Mucosa of descending colon (tissue), 3 donors: Measurements from ENCODE around the gene ITGB6. TPM values are rescaled to one million over a fixed set of nuclear protein-coding genes. Genes with fewer than 3 reads are reported as not detected.
"Not testable (repeated sequence)": the region's sequence is repeated elsewhere in the genome, so short reads cannot be mapped to it uniquely, and the experiment has no call there.

Experiments
- ATAC-seq: fragments of 200-7000 bp; cut with Tn5 transposase; one replicate; pipeline ENCODE4 v1.9.1; 2020; ENCODE audit warnings: mild to moderate bottlenecking, moderate library complexity
- DNase-seq, 3 donors: peaks; one replicate each; pipeline ENCODE4 v3.0.0-alpha.2; 2020
- H3K36me3 ChIP-seq: fragments of 200-600 bp; one replicate; pipeline ENCODE4 v1.8.0; 2021; ENCODE audit warnings: low read depth, mild to moderate bottlenecking
- H3K4me1 ChIP-seq: fragments of 200-600 bp; one replicate; pipeline ENCODE4 v1.8.0; 2021; ENCODE audit warnings: low read depth, mild to moderate bottlenecking
- H3K4me3 ChIP-seq: fragments of 200-600 bp; one replicate; pipeline ENCODE4 v1.8.0; 2021; ENCODE audit warnings: mild to moderate bottlenecking
- H3K9me3 ChIP-seq: fragments of 200-600 bp; one replicate; pipeline ENCODE4 v1.8.0; 2021; ENCODE audit warnings: mild to moderate bottlenecking
- CTCF ChIP-seq: fragments of 200-600 bp; IDR thresholded peaks from one replicate; pipeline ENCODE4 v1.8.0; 2022; ENCODE audit warnings: antibody characterized with exemption, mild to moderate bottlenecking
- intact Hi-C, 2 donors: fragments of 100-400 bp; cut with DNase I in 1 of 2; cut with micrococcal nuclease in 1 of 2; formaldehyde crosslinking; loops; one replicate each; pipeline versions ENCODE4 v1.11.0 to v1.11.1; 2022; cut with DNase I, micrococcal nuclease
- total RNA-seq, 3 donors: library from RNA; stranded (reverse); fragmentation: NEBNext Ultra II Directional in 2 of 3; extraction: Animal tissue kit (Norgen Biotek cat#: 25700) in 2 of 3; gene quantifications; one replicate each; pipeline versions ENCODE4 v1.2.1 to v1.2.4, GENCODE V29; 2021 to 2023
- donor health status: DM: no; HTN: no; CAD: no; lungs with moderate emphysema.
- donor health status: DM: no; HTN: no; CAD: no.
- donor health status: DM: no; HTN: yes; CAD: no.

ITGB6 gene
- total RNA-seq, 3 donors from 2014 or later: 9.0 to 35.7 (median 16.2) TPM

DNA sequence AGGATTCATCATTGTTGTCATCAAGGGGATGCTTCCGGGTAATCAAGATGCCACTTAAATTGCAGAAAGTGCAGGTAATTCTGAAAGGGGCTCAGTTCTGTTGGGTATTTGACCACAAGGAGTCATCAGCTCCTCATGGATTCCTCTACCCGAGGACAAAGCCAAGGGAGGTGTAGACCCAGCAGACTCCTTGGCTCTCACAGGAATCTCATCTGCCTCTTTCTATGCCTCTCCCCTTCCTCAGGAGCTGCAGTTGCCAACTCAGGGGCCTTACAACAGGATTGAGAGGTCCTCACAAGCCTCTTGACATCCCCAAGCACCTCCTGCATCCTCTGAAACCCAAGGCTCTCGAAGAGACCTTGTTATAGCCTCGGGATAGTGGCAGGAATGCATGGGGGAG is 44.0 kb downstream of the ITGB6 start:
- DNase-seq (no peak), ATAC-seq (no peak)
- Histone ChIP-seq H3K36me3 (no peaks in the 10 kb centered on the region), H3K9me3 (no peaks in the 10 kb centered on the region), H3K4me1 (no peaks in the 10 kb centered on the region), H3K4me3 (no peak overlapping the region)
- intact Hi-C loops: no loop called here
- no peak for TF ChIP-seq CTCF

GRCh38 chr2:160148419-160148818 is 51.7 kb downstream of the ITGB6 start:
- H3K36me3 ChIP-seq, intact Hi-C loops, H3K4me1 ChIP-seq, H3K4me3 ChIP-seq, H3K9me3 ChIP-seq: not testable (repeated sequence)
- DNase-seq: peak in 2 of 3 donors; percentile 23 to 38
- ATAC-seq: peak; percentile 46

GRCh38 chr2:160145471-160145870 is 54.6 kb downstream of the ITGB6 start:
- Histone ChIP-seq H3K4me1 (no peaks in the 10 kb centered on the region), H3K9me3 (no peaks in the 10 kb centered on the region), H3K4me3 (no peak overlapping the region), H3K36me3 (no peaks in the 10 kb centered on the region)
- intact Hi-C loops: no loop called here
- no peak for TF ChIP-seq CTCF
- no peak for DNase-seq
- no peak for ATAC-seq

DNA sequence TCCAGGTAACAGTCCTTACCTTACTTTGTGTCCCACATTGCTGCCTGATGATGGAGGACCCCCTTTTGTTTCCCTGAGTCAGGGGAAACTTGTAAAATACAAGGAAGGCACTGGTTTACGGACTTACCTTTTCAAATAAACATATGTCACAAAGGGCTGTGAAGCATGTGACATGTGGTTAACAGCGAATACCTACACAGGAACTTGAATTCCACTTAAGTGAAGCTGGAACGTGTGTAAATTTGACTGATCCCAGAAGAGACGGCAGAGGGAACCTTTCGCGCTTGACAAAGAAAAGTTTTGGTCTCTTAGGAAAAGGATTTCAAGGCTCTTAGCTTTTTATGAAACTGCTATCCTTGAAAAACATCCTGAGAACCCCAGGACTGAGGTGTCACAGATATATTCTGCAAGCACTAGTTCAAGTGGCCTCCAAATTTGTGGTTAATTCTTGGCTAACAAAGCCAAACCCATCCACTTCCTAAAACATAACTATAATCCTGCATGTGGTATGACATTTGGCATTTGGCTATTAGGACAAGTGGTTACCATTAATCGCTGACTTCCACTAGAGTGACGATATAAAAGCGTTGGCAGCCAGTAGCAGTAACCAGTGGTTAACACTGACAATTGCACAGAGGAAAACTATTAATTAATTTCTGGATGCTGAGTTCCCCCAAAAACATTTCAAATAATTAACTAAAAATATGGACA is 55.6 kb downstream of the ITGB6 start:
- TF ChIP-seq CTCF: no peak
- ATAC-seq (no peak), DNase-seq (no peak)
- Histone ChIP-seq H3K4me1 (no peaks in the 10 kb centered on the region), H3K4me3 (no peak overlapping the region), H3K36me3 (no peaks in the 10 kb centered on the region), H3K9me3 (no peaks in the 10 kb centered on the region)
- intact Hi-C loops: no loop called here

GRCh38 chr2:160142472-160142871 is 57.6 kb downstream of the ITGB6 start:
- no peak for ATAC-seq
- no peaks in the 10 kb centered on the region for H3K4me1 ChIP-seq
- intact Hi-C loops: no loop called here
- H3K4me3 ChIP-seq: no peak overlapping the region
- no peak for TF ChIP-seq CTCF
- no peaks in the 10 kb centered on the region for H3K36me3 ChIP-seq
- H3K9me3 ChIP-seq: no peaks in the 10 kb centered on the region
- no peak for DNase-seq

- no peaks in the 10 kb centered on the region for H3K4me1 ChIP-seq
- no peak overlapping the region for H3K4me3 ChIP-seq
- H3K36me3 ChIP-seq: no peaks in the 10 kb centered on the region
- H3K9me3 ChIP-seq: no peaks in the 10 kb centered on the region
- TF ChIP-seq CTCF: no peak
- ATAC-seq (peak; percentile 73), DNase-seq (no peak)
- intact Hi-C loops: no loop called here
These were observed 58.2 kb downstream of the ITGB6 start for GRCh38 chr2:160141912-160142311.
